GM18505 (cell line): Measurements from ENCODE around the gene KDM5A.
"Not testable (repeated sequence)": the region's sequence is repeated elsewhere in the genome, so short reads cannot be mapped to it uniquely, and the experiment has no call there.

Source experiments
- ATAC-seq: cut with Tn5 transposase; IDR thresholded peaks from one replicate; pipeline ENCODE4 v1.9.1; 2021; ENCODE audit not compliant: unreplicated experiment
- POLR2A ChIP-seq: IDR thresholded peaks from 4 replicates; pipeline ENCODE4 v1.6.1; 2011; ENCODE audit warnings: borderline replicate concordance; ENCODE audit not compliant: insufficient read depth, insufficient read length; ENCODE audit errors: extremely low read depth

KDM5A gene

GRCh38 chr12:356276-356988 is 32.7 kb downstream of the KDM5A start:
- no peak for ATAC-seq
- TF ChIP-seq POLR2A = no peak

GRCh38 chr12:351197-351596 is 37.9 kb downstream of the KDM5A start:
- ATAC-seq = not testable (repeated sequence)

- ATAC-seq = not testable (repeated sequence)
Measured at GRCh38 chr12:349625-350024, 39.5 kb downstream of the KDM5A start.

- ATAC-seq = not testable (repeated sequence)
Measured at GRCh38 chr12:343036-343435, 46.1 kb downstream of the KDM5A start.

GRCh38 chr12:337039-337438 is 52.1 kb downstream of the KDM5A start:
- ATAC-seq = no peak
- no peak for TF ChIP-seq POLR2A

- TF ChIP-seq POLR2A = no peak
- ATAC-seq = no peak
Measured at GRCh38 chr12:334125-334524, 55.0 kb downstream of the KDM5A start.

GRCh38 chr12:332581-333205 is 56.4 kb downstream of the KDM5A start:
- TF ChIP-seq POLR2A = no peak
- ATAC-seq = no peak

GRCh38 chr12:331287-331686 is 57.8 kb downstream of the KDM5A start:
- ATAC-seq = no peak

GRCh38 chr12:325906-326305 is 63.2 kb downstream of the KDM5A start:
- TF ChIP-seq POLR2A = no peak

More at GRCh38 chr12:331287-331686, 57.8 kb downstream of the KDM5A start:
- TF ChIP-seq POLR2A = no peak

GRCh38 chr12:323507-323906 is 65.6 kb downstream of the KDM5A start:
- no peak for TF ChIP-seq POLR2A
- ATAC-seq = no peak

More at GRCh38 chr12:325906-326305, 63.2 kb downstream of the KDM5A start:
- ATAC-seq = no peak

- TF ChIP-seq POLR2A = no peak
- no peak for ATAC-seq
Measured at GRCh38 chr12:321606-322326, 67.4 kb downstream of the KDM5A start.

GRCh38 chr12:318759-319515 is 70.2 kb downstream of the KDM5A start:
- no peak for ATAC-seq

GRCh38 chr12:308511-308910 is 80.6 kb downstream of the KDM5A start:
- TF ChIP-seq POLR2A = no peak
- no peak for ATAC-seq

More at GRCh38 chr12:318759-319515, 70.2 kb downstream of the KDM5A start:
- TF ChIP-seq POLR2A = no peak
